Endothelial cell of umbilical vein (primary cell): ENCODE data around the gene SEL1L2. TPM values are rescaled to one million over a fixed set of nuclear protein-coding genes. Genes with fewer than 3 reads are reported as not detected.

Source experiments
- BruUV-seq: library from RNA; stranded (reverse); fragments of 400-500 nt; replicated peaks from 2 replicates; lab custom pipeline; 2021; lab: Mats Ljungman, UMichigan
- CTCF ChIA-PET: fragments of 300-600, 350-600 bp; sonication (Branson Sonifier 250); formaldehyde crosslinking; loops from one replicate; lab custom pipeline; 2021; ENCODE audit warnings: antibody characterized with exemption, inconsistent platforms; lab: Charles Lee
- POLR2A ChIA-PET: fragments of 300-600, 350-600 bp; sonication (Branson Sonifier 250); formaldehyde crosslinking; loops from one replicate; lab custom pipeline; 2021; ENCODE audit warnings: antibody characterized with exemption, inconsistent platforms; lab: Charles Lee
- DNase-seq: peaks from one replicate; pipeline ENCODE4 v3.0.0-alpha.2; 2011; ENCODE audit warnings: low read depth, low spot score
- FAIRE-seq: peaks from 2 replicates; lab custom pipeline; 2011; peaks lifted over from hg19 to GRCh38; lab: Jason Lieb, UNC
- H2AFZ ChIP-seq: 2 replicates; pipeline ENCODE4 v1.6.0; 2012; ENCODE audit warnings: low read depth, low read length, control low read depth, inconsistent platforms
- H3K27ac ChIP-seq: 2 replicates; pipeline ENCODE4 v1.5.1; 2011; ENCODE audit warnings: low read depth, mild to moderate bottlenecking, control low read depth, low read length, moderate library complexity; ENCODE audit not compliant: insufficient read depth
- H3K27me3 ChIP-seq, 2 experiments: 2 replicates each; pipeline versions ENCODE4 v1.6.0 to v1.6.1; 2011; ENCODE audit warnings: low read length in 2 of 2, mixed read lengths in 1 of 2; ENCODE audit not compliant: control insufficient read depth in 2 of 2, insufficient read depth in 2 of 2
- H3K36me3 ChIP-seq, 2 experiments: 2 replicates in 1 of 2; 3 replicates in 1 of 2; pipeline ENCODE4 v1.5.1; 2011; ENCODE audit warnings: low read length in 2 of 2, mild to moderate bottlenecking in 1 of 2, moderate library complexity in 1 of 2; ENCODE audit not compliant: control insufficient read depth in 2 of 2, insufficient read depth in 2 of 2; ENCODE audit errors: extremely low read depth in 1 of 2
- H3K4me1 ChIP-seq: 3 replicates; pipeline ENCODE4 v1.5.1; 2011; ENCODE audit warnings: mild to moderate bottlenecking, low read length; ENCODE audit not compliant: control insufficient read depth, insufficient read depth; ENCODE audit errors: extremely low read depth
- H3K4me2 ChIP-seq: 2 replicates; pipeline ENCODE4 v1.6.1; 2011; ENCODE audit warnings: low read length, control low read depth, mixed read lengths; ENCODE audit not compliant: insufficient read depth
- H3K4me3 ChIP-seq, 3 experiments: fragments of 200-600 bp in 1 of 3; sonication (generic), shearing (Covaris generic) in 1 of 3; replicated peaks in 1 of 3; 2 replicates each; pipeline ENCODE4 v1.5.1; 2011 to 2016; ENCODE audit warnings: control low read depth in 3 of 3, low read length in 3 of 3, mild to moderate bottlenecking in 2 of 3, inconsistent platforms in 1 of 3, low read depth in 1 of 3, moderate library complexity in 1 of 3; ENCODE audit not compliant: insufficient read depth in 1 of 3
- H3K79me2 ChIP-seq: 2 replicates; pipeline ENCODE4 v1.6.0; 2012; ENCODE audit warnings: low read length, inconsistent platforms; ENCODE audit not compliant: control insufficient read depth, insufficient read depth
- H3K9ac ChIP-seq: replicated peaks from 2 replicates; pipeline ENCODE3; 2011; ENCODE audit warnings: low read length, control low read depth; ENCODE audit not compliant: insufficient read depth; ENCODE audit errors: extremely low read depth
- H3K9me1 ChIP-seq: replicated peaks from 3 replicates; pipeline ENCODE4 v1.6.0; 2011; ENCODE audit warnings: mild to moderate bottlenecking, low read length; ENCODE audit not compliant: control insufficient read depth, insufficient read depth; ENCODE audit errors: extremely low read depth
- H3K9me3 ChIP-seq: replicated peaks from 2 replicates; pipeline ENCODE4 v1.5.1; 2012; ENCODE audit warnings: low read length, inconsistent platforms; ENCODE audit not compliant: control insufficient read depth, insufficient read depth
- H4K20me1 ChIP-seq: replicated peaks from 2 replicates; pipeline ENCODE3; 2011; ENCODE audit warnings: mild to moderate bottlenecking, low read length; ENCODE audit not compliant: control insufficient read depth, insufficient read depth; ENCODE audit errors: extremely low read depth
- CTCF ChIP-seq, 2 donors: IDR thresholded peaks; 1 replicate in 1 of 2; 2 replicates in 1 of 2; pipeline ENCODE4 v1.5.1; 2011; ENCODE audit warnings: low read length in 2 of 2, mild to moderate bottlenecking in 2 of 2, moderate library complexity in 2 of 2, control low read depth in 1 of 2, inconsistent platforms in 1 of 2, low read depth in 1 of 2; ENCODE audit not compliant: insufficient read depth in 1 of 2; ENCODE audit errors: extremely low read depth in 1 of 2
- EZH2 ChIP-seq: IDR thresholded peaks from 2 replicates; pipeline ENCODE4 v1.6.1; 2012; ENCODE audit warnings: borderline replicate concordance, low read depth, mild to moderate bottlenecking, moderate library complexity, low read length, inconsistent platforms; ENCODE audit not compliant: severe bottlenecking
- FOS ChIP-seq: IDR thresholded peaks from 2 replicates; pipeline ENCODE4 v1.6.1; 2011; ENCODE audit warnings: mild to moderate bottlenecking, low read length, moderate library complexity, borderline replicate concordance; ENCODE audit not compliant: insufficient read depth
- GATA2 ChIP-seq: IDR thresholded peaks from 2 replicates; pipeline ENCODE4 v1.7.0; 2011; ENCODE audit warnings: low read depth, mild to moderate bottlenecking, moderate library complexity, mixed read lengths, low read length; ENCODE audit not compliant: insufficient read length, insufficient read depth
- JUN ChIP-seq: IDR thresholded peaks from 2 replicates; pipeline ENCODE4 v1.6.1; 2011; ENCODE audit warnings: borderline replicate concordance, low read depth; ENCODE audit not compliant: insufficient read length, insufficient read depth
- MAX ChIP-seq: IDR thresholded peaks from 2 replicates; pipeline ENCODE4 v1.6.1; 2011; ENCODE audit not compliant: insufficient read depth, insufficient read length
- MYC ChIP-seq: IDR thresholded peaks from one replicate; pipeline ENCODE4 v1.6.1; 2011; ENCODE audit warnings: mild to moderate bottlenecking, low read depth, low read length
- POLR2A ChIP-seq: IDR thresholded peaks from 2 replicates; pipeline ENCODE4 v1.6.1; 2012; ENCODE audit warnings: low read depth, mild to moderate bottlenecking, control low read depth, low read length
- POLR2AphosphoS5 ChIP-seq: IDR thresholded peaks from 2 replicates; pipeline ENCODE4 v1.6.1; 2012; ENCODE audit warnings: low read depth, mild to moderate bottlenecking, control low read depth, low read length, moderate library complexity; ENCODE audit not compliant: insufficient read depth
- dilution Hi-C: fragments of 300-500 bp; cut with MboI; formaldehyde crosslinking; loops from one replicate; pipeline ENCODE4 v1.15.0; 2019; ENCODE audit warnings: low sequenced_read_pairs; ENCODE audit not compliant: extremely low pct_ligation_motif_present
- intact Hi-C: fragments of 100-400 bp; cut with micrococcal nuclease; formaldehyde crosslinking; loops from one replicate; pipeline ENCODE4 v1.10.0; 2022
- polyA plus RNA-seq, 4 experiments: library from polyadenylated mRNA; depleted of rRNA in 3 of 4; stranded (reverse) in 3 of 4; unstranded in 1 of 4; fragments of >200 nt; gene quantifications; 2 replicates each; pipeline versions ENCODE4 v1.2.1 to v1.2.3, GENCODE V29; 2011 to 2012; ENCODE audit warnings: missing spikeins in 1 of 4
- total RNA-seq: library from RNA; stranded (reverse); gene quantifications from 2 replicates; pipeline ENCODE4 v1.2.3, GENCODE V29; 2021

Gene SEL1L2
- total and polyA plus RNA-seq, 2 donors (not counting 3 experiments of a cell fraction or from before 2014, with no cell fraction given) = not detected

GRCh38 chr20:13877793-13878192 is 112.6 kb downstream of the SEL1L2 start:
- FAIRE-seq (no peak), DNase-seq (no peak)
- H4K20me1 ChIP-seq = no peaks in the 10 kb centered on the region
- no peaks in the 10 kb centered on the region for H3K79me2 ChIP-seq
- H3K4me3 ChIP-seq = no peak overlapping the region
- POLR2A ChIA-PET = no interaction called here
- H3K27me3 ChIP-seq = no peaks in the 10 kb centered on the region
- no peak overlapping the region for H3K9ac ChIP-seq
- H3K9me1 ChIP-seq = no peaks in the 10 kb centered on the region
- intact Hi-C loops = no loop called here
- no TSS peak for BruUV-seq
- no peaks in the 10 kb centered on the region for H3K36me3 ChIP-seq
- dilution Hi-C loops = no loop called here
- H3K4me1 ChIP-seq = no peaks in the 10 kb centered on the region
- H3K9me3 ChIP-seq = no peaks in the 10 kb centered on the region
- H3K4me2 ChIP-seq = no peak overlapping the region
- CTCF ChIA-PET = no interaction called here
- H2AFZ ChIP-seq = no peak overlapping the region
- no peak overlapping the region for H3K27ac ChIP-seq
- TF ChIP-seq POLR2AphosphoS5 (no peak), FOS (no peak), MAX (no peak), CTCF (IDR thresholded peaks at IDR 0.05; ENCODE audit: extremely low read depth in 1 of 2, insufficient read depth in 1 of 2, low read depth in 1 of 2, low read length in 2 of 2) (no peak), JUN (no peak), POLR2A (no peak), MYC (no peak), EZH2 (no peak), GATA2 (no peak)
